Activated T-helper 1 cell treated with Interleukin-2 at 50 U/mL for 16 hours (primary cell): ENCODE results near the gene JPH2.

Experiments
- DNase-seq: peaks from one replicate; pipeline ENCODE4 v3.0.0-alpha.2; 2020; ENCODE audit warnings: low read depth

Gene JPH2

DNA sequence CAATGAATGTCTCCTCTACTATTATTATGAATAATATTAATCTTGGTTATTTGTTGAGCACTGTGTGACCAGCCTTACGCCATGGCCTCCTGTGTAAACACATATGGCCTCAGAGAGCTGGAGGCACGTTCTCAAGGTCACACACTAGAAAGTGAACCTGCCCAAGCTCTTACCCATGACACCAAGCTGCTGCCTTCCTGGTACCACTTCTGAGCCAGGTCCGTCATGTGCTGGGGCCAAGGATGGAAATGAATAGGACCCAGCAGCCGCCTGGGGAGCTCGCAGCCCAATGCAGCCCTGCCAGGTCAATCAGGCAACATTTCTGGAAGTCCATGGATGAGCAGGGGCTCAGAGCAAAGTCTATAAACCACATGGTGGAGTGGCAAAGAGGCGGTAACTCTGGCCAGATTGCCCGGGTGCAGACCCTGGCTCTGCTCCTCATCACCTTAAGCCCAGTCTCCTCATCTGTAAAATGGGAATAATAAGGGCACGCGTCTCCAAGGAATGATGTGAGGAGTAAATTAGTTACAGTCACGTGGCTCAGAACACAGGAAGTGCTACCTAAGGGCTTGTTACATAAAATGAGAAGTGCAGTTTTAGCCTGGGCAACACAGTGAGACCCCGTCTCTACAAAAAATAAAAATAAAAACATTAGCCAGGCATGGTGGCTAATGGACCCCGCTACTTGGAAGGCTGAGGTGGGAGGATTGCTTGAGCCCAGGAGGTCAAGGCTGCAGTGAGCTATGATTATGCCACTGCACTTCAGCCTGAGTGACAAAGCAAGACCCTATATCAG lies 61.5 kb downstream of the JPH2 start:
- DNase-seq: no peak

GRCh38 chr20:44123874-44124535 lies 63.0 kb downstream of the JPH2 start:
- DNase-seq: no peak

GRCh38 chr20:44123251-44123650 lies 63.7 kb downstream of the JPH2 start:
- no peak for DNase-seq

GRCh38 chr20:44120676-44121425 lies 66.1 kb downstream of the JPH2 start:
- no peak for DNase-seq

GRCh38 chr20:44118185-44119033 lies 68.6 kb downstream of the JPH2 start:
- DNase-seq: no peak

GRCh38 chr20:44117296-44118184 lies 69.4 kb downstream of the JPH2 start:
- no peak for DNase-seq

GRCh38 chr20:44115762-44116644 lies 71.0 kb downstream of the JPH2 start:
- DNase-seq: no peak

GRCh38 chr20:44115181-44115580 lies 71.8 kb downstream of the JPH2 start:
- DNase-seq: no peak

- no peak for DNase-seq
Measured at GRCh38 chr20:44113618-44114376, 73.2 kb downstream of the JPH2 start.

GRCh38 chr20:44112889-44113617 lies 73.9 kb downstream of the JPH2 start:
- no peak for DNase-seq

GRCh38 chr20:44112456-44112855 lies 74.5 kb downstream of the JPH2 start:
- no peak for DNase-seq

- DNase-seq: no peak
Measured at GRCh38 chr20:44111712-44112335, 75.2 kb downstream of the JPH2 start.

DNA sequence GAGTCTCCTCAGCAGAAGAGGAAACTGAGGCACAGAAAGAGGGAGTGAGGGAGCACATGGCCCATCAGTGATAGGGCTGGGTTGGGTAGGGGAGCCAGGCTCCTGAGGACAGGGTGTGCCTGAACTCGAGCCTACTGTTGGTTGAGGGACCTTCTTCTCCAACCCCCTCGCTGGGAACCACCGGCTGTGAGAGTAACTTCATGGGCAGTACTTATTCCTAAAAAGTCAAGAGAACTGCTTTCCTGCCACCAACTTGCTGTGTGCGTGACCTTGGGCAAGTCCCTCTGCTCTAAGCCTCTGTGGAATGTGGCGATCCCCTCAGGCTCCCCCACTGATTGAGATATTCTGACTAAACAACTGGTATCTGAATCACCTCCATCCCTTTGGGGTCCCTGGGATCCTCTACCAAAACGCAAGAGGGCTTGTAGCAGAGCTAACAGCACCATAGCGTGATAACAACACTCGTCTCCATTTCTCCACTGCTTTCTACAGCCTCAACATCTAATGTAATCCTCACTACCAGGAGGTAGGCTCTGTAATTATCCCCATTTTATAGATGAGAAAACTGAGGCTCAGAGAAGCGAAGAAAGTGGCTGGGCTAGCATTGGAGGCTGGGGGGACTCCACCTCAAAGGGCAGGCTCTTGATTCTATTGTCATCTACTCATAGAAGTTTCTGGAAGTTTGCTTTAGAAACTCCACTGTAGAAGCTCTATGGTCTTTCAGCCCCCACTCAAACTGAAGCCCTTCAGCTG lies 76.0 kb downstream of the JPH2 start:
- DNase-seq: no peak

- no peak for DNase-seq
Measured at GRCh38 chr20:44109951-44110361, 77.0 kb downstream of the JPH2 start.

DNA sequence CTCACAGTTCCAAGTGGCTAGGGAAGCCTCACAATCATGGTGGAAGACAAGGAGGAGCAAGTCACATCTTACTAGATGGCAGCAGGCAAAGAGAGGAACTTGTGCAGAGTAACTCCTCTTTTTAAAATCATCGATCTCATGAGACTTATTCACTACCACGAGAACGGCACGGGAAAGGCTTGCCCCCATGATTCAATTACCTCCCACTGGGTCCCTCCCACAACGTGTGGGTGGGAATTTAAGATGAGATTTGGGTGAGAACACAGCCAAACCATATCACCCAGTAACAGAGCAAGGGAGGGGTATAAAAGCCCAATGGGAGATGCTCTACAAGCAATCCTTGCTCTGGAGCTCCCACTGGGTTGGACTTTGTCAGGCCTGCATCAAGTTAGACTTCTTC lies 80.4 kb downstream of the JPH2 start:
- no peak for DNase-seq

DNA sequence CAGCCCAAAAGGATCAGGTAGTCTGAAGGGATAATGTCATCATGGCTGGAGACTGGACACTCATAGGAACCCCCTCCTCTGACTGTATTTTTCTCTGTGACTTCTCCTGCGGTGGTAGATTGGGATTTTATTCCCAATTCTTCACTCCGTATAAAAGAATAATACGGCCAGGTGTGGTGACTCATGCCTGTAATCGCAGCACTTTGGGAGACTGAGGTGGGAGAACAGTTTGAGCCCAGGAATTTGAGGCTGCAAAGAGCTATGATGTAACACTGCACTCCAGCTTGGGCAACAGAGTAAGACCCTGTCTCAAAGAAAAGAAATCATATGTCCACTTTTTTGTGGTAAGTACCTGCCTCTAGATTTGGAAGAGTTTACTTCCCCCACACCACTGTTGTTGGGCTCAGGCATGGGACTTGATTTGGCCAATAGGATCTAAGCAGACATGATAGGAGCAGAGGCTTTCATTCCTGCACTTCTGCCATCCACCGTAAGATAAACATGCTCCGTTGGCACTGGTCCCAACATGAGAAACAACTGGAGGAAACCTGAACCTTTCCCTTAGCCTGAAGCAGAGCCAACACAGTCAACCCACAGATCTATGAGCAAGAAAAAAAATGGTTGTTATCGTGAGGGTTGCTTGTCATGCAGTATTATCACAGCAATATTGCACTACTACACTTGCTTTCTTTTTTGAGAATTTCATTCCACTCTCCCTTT lies 82.0 kb downstream of the JPH2 start:
- DNase-seq: no peak

DNA sequence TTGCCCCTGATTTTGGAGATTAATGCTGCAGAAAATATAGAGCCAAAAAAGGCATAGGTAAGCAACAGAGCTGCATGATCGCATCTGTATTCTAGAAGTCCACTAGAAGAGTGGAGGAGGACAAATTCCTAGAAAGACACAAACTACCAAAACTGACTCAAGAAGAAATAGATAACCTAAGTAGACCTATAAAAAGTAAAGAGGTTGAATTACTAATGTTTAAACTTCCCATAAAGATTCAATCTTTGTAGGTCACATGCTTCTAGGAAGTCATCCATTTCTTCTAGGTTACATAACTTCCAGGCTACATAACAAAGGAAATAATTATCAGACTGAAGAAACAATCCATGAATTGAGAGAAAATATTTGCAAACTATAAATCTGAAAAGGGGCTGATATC lies 84.4 kb downstream of the JPH2 start:
- no peak for DNase-seq
